HCT116 (cell line): ENCODE data around the gene CILP2.

Source experiments
- EZH2 ChIP-seq: fragments of 200-600 bp; sonication (generic); IDR thresholded peaks from 2 replicates; pipeline ENCODE4 v1.6.1; 2017; ENCODE audit warnings: antibody characterized with exemption, mixed run types
- POLR2A ChIP-seq: IDR thresholded peaks from 2 replicates; pipeline ENCODE4 v1.7.0; 2011; ENCODE audit warnings: borderline replicate concordance; ENCODE audit not compliant: insufficient read depth, insufficient read length; ENCODE audit errors: extremely low read depth
- RAD21 ChIP-seq: IDR thresholded peaks from 2 replicates; pipeline ENCODE4 v1.6.1; 2012; ENCODE audit warnings: low read depth, mild to moderate bottlenecking
- ZNF274 ChIP-seq: fragments of 200-500 bp; sonication (Bioruptor generic); IDR thresholded peaks from 2 replicates; pipeline ENCODE4 v1.6.1; 2014; ENCODE audit warnings: mild to moderate bottlenecking, low read depth, low read length, inconsistent platforms
- TF ChIP-seq, protein P1 (sequence below), 3 experiments: fragments of 200-600 bp in 1 of 3; sonication (generic) in 1 of 3; IDR thresholded peaks in 2 of 3; conservative IDR thresholded peaks in 1 of 3; 2 replicates each; pipeline ENCODE4 v1.5.1; 2012 to 2017; ENCODE audit warnings: low read depth in 2 of 3, low read length in 2 of 3, antibody characterized with exemption in 1 of 3, borderline replicate concordance in 1 of 3, control low read depth in 1 of 3, mild to moderate bottlenecking in 1 of 3, mixed read lengths in 1 of 3, mixed run types in 1 of 3, moderate library complexity in 1 of 3; ENCODE audit not compliant: insufficient read depth in 1 of 3
- TF ChIP-seq, protein P2 (sequence below): IDR thresholded peaks from 2 replicates; pipeline ENCODE4 v1.6.1; 2012

DNA sequence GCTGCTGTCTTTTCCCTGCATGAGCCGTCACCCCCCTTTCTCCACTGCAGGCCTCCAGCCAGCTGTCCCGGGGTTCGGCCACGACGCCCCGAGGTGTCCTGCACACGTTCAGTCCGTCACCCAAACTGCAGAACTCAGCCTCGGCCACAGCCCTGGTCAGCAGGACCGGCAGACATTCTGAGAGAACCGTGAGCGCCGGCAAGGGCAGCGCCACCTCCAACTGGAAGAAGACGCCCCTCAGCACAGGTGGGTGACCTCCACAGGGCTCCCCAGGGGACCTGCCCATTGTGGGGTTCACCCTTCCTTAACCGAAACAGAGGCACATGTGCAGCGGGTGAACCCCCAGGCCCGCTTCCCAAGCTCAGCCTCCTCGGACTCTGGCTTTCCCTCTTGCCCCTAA, 35.8 kb upstream of the CILP2 start:
- TF ChIP-seq, protein P1, sequence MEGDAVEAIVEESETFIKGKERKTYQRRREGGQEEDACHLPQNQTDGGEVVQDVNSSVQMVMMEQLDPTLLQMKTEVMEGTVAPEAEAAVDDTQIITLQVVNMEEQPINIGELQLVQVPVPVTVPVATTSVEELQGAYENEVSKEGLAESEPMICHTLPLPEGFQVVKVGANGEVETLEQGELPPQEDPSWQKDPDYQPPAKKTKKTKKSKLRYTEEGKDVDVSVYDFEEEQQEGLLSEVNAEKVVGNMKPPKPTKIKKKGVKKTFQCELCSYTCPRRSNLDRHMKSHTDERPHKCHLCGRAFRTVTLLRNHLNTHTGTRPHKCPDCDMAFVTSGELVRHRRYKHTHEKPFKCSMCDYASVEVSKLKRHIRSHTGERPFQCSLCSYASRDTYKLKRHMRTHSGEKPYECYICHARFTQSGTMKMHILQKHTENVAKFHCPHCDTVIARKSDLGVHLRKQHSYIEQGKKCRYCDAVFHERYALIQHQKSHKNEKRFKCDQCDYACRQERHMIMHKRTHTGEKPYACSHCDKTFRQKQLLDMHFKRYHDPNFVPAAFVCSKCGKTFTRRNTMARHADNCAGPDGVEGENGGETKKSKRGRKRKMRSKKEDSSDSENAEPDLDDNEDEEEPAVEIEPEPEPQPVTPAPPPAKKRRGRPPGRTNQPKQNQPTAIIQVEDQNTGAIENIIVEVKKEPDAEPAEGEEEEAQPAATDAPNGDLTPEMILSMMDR (IDR thresholded peaks at IDR 0.05 in 2 of 3, conservative IDR thresholded peaks at IDR 0.05 in 1 of 3; ENCODE audit: borderline replicate concordance in 1 of 3, insufficient read depth in 1 of 3, low read depth in 2 of 3, low read length in 2 of 3): no peak
- TF ChIP-seq EZH2 (no peak), ZNF274 (no peak), POLR2A (no peak), RAD21 (no peak)
- TF ChIP-seq, protein P2, sequence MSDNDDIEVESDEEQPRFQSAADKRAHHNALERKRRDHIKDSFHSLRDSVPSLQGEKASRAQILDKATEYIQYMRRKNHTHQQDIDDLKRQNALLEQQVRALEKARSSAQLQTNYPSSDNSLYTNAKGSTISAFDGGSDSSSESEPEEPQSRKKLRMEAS: no peak
